GM12801 (cell line): ENCODE results near the gene ERCC6L2.

ENCODE experiments used
- TF ChIP-seq, protein P1 (sequence below): IDR thresholded peaks from one replicate; pipeline ENCODE4 v1.5.1; 2011; ENCODE audit warnings: control low read depth; ENCODE audit not compliant: insufficient read length; ENCODE audit errors: extremely low read depth

ERCC6L2 gene

DNA sequence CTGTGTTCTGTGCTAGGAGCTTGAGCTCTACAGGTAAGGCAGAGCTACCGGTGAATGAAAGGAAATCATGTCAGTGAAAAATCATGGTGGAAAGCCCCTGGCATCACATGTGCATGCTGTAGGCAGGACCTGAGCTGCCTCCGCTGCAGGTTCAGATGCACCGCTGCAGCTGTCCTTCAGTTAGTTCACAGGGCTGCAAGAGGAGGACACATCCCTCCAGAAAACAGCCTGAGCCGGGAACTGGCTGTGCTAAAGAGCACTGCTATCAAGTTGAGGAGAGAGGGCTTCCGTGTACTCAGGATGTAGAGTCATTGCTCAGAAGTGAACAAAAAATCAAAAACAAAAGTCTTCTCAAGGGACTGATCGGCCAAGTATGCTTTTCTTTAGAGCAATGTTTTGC, 138.6 kb downstream of the ERCC6L2 start:
- TF ChIP-seq, protein P1, sequence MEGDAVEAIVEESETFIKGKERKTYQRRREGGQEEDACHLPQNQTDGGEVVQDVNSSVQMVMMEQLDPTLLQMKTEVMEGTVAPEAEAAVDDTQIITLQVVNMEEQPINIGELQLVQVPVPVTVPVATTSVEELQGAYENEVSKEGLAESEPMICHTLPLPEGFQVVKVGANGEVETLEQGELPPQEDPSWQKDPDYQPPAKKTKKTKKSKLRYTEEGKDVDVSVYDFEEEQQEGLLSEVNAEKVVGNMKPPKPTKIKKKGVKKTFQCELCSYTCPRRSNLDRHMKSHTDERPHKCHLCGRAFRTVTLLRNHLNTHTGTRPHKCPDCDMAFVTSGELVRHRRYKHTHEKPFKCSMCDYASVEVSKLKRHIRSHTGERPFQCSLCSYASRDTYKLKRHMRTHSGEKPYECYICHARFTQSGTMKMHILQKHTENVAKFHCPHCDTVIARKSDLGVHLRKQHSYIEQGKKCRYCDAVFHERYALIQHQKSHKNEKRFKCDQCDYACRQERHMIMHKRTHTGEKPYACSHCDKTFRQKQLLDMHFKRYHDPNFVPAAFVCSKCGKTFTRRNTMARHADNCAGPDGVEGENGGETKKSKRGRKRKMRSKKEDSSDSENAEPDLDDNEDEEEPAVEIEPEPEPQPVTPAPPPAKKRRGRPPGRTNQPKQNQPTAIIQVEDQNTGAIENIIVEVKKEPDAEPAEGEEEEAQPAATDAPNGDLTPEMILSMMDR: no peak

DNA sequence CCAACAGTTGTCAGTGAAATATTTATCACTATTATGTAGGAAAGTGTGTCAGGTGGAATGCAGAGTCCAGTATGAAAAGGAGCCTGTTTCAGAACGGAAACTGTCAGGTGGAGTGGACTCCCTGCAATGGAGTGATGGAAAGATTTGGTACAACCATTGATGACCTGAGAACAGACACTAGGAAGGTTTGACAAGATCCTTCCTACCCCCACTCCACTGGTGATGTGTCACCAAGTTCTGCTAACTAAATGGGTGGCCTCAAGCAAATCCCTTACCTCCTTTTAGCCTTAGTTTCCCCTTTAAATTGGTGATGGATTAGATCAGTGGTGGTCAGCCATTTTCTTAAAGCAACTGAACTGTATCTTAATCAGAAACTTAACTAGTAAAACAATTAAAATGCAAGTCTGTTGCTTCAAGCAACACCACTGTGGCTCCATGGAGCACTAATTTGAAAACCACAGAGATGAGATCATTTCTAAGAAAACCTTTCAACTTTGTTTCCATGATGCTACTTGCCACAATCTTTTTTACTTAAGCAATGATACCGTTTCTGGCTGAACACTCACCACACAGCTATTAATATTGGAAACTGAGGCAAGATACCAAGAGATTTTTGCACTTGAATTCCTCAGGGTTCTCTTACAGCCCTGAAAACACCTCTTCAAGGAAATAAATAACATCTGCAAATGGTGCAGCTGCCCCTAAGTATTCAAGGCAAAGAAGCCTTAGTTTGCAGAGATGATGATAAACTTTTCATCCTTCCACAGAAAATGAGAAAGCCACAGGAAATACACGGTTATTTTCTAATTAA, 140.6 kb downstream of the ERCC6L2 start:
- TF ChIP-seq, protein P1: no peak
